ENCODE results near the gene SYNE1.
"Not testable (repeated sequence)": the region's sequence is repeated elsewhere in the genome, so short reads cannot be mapped to it uniquely, and the experiment has no call there.

Gene SYNE1

GRCh38 chr6:152353440-152353839 is 283.7 kb downstream of the SYNE1 start:
- no peak for DNase-seq

- no peak for DNase-seq
Observed at GRCh38 chr6:152351742-152352141, 285.4 kb downstream of the SYNE1 start.

GRCh38 chr6:152351110-152351509 is 286.1 kb downstream of the SYNE1 start:
- DNase-seq = no peak

- no peak for DNase-seq
Observed at GRCh38 chr6:152348116-152348515, 289.0 kb downstream of the SYNE1 start.

- no peak for DNase-seq
Observed at GRCh38 chr6:152343735-152344360, 293.3 kb downstream of the SYNE1 start.

GRCh38 chr6:152341596-152341995 is 295.6 kb downstream of the SYNE1 start:
- DNase-seq = no peak

- DNase-seq = peak; percentile 4
Observed at GRCh38 chr6:152338335-152339125, 298.6 kb downstream of the SYNE1 start.

- DNase-seq = no peak
Observed at GRCh38 chr6:152334555-152334954, 302.6 kb downstream of the SYNE1 start.

GRCh38 chr6:152330961-152331360 is 306.2 kb downstream of the SYNE1 start:
- DNase-seq = no peak

- DNase-seq = no peak
Observed at GRCh38 chr6:152329638-152330448, 307.3 kb downstream of the SYNE1 start.

GRCh38 chr6:152328200-152328599 is 309.0 kb downstream of the SYNE1 start:
- not testable (repeated sequence) for DNase-seq

GRCh38 chr6:152323376-152323775 is 313.8 kb downstream of the SYNE1 start:
- no peak for DNase-seq

- no peak for DNase-seq
Observed at GRCh38 chr6:152318278-152318677, 318.9 kb downstream of the SYNE1 start.

GRCh38 chr6:152316024-152316423 is 321.1 kb downstream of the SYNE1 start:
- no peak for DNase-seq

GRCh38 chr6:152314483-152314832 is 322.7 kb downstream of the SYNE1 start:
- no peak for DNase-seq

- DNase-seq = no peak
Observed at GRCh38 chr6:152313542-152314482, 323.4 kb downstream of the SYNE1 start.

- DNase-seq = no peak
Observed at GRCh38 chr6:152312434-152312833, 324.7 kb downstream of the SYNE1 start.

- no peak for DNase-seq
Observed at GRCh38 chr6:152310371-152310954, 326.7 kb downstream of the SYNE1 start.

GRCh38 chr6:152309648-152310047 is 327.5 kb downstream of the SYNE1 start:
- DNase-seq = no peak

- no peak for DNase-seq
Observed at GRCh38 chr6:152309006-152309405, 328.2 kb downstream of the SYNE1 start.

GRCh38 chr6:152308306-152308705 is 328.9 kb downstream of the SYNE1 start:
- DNase-seq = no peak

GRCh38 chr6:152305672-152306071 is 331.5 kb downstream of the SYNE1 start:
- no peak for DNase-seq
